ENCODE results near the gene ARMC7. TPM values are rescaled to one million over a fixed set of nuclear protein-coding genes. Genes with fewer than 3 reads are reported as not detected.
"Not testable (repeated sequence)": the region's sequence is repeated elsewhere in the genome, so short reads cannot be mapped to it uniquely, and the experiment has no call there.

ARMC7 gene
- total RNA-seq, 2 donors from 2014 or later = 20.0 to 26.6 TPM

DNA sequence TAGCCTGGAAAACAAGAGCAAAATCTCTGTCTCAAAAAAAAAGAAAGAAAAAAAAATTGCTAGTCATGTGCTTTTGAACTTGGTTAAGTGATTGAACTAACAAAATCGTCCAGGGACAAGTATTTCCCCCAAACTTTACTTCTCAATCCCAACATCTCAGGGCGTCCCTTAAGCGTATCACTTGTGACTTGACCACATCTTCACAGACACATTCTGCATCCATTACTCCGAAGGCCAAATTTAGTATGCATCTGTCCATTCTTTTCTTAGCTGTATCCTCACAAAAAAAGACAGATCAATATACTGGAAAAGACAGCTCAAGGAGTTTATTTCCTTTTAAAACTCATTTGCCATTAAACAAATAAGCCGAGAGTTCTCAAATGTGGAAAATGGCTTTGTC is 50.4 kb downstream of the ARMC7 start:
- TF ChIP-seq, protein P1, sequence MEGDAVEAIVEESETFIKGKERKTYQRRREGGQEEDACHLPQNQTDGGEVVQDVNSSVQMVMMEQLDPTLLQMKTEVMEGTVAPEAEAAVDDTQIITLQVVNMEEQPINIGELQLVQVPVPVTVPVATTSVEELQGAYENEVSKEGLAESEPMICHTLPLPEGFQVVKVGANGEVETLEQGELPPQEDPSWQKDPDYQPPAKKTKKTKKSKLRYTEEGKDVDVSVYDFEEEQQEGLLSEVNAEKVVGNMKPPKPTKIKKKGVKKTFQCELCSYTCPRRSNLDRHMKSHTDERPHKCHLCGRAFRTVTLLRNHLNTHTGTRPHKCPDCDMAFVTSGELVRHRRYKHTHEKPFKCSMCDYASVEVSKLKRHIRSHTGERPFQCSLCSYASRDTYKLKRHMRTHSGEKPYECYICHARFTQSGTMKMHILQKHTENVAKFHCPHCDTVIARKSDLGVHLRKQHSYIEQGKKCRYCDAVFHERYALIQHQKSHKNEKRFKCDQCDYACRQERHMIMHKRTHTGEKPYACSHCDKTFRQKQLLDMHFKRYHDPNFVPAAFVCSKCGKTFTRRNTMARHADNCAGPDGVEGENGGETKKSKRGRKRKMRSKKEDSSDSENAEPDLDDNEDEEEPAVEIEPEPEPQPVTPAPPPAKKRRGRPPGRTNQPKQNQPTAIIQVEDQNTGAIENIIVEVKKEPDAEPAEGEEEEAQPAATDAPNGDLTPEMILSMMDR (conservative IDR thresholded peaks at IDR 0.05) = no peak
- Histone ChIP-seq H3K4me3 (ENCODE audit: low read length) (no peak overlapping the region), H3K36me3 (ENCODE audit: control insufficient read depth, insufficient read depth, low read length) (peaks cover 25% of the 10 kb centered on the region), H3K4me1 (ENCODE audit: control insufficient read depth, insufficient read depth, low read length) (peaks cover under 1% of the 10 kb centered on the region), H3K27ac (ENCODE audit: low read depth, low read length) (no peak overlapping the region), H3K27me3 (ENCODE audit: control insufficient read depth, insufficient read depth, low read length, poor library complexity, severe bottlenecking) (no peaks in the 10 kb centered on the region), H3K9me3 (ENCODE audit: control insufficient read depth, low read length) (no peaks in the 10 kb centered on the region), H3K9ac (ENCODE audit: extremely low read depth, low read length, poor library complexity, severe bottlenecking) (no peak overlapping the region)
- no peak for DNase-seq
- Mint-ChIP-seq H3K4me3 (no peak overlapping the region), H3K9me3 (no peaks in the 10 kb centered on the region), H3K27ac (no peak overlapping the region), H3K4me1 (peaks cover 2% of the 10 kb centered on the region), H3K27me3 (ENCODE audit: insufficient read depth) (no peaks in the 10 kb centered on the region), H3K36me3 (ENCODE audit: low read depth) (peaks cover 20% of the 10 kb centered on the region)
- 92 to 93% methylated on average over 5 of the region's 5 CpGs for WGBS, 2 experiments (ENCODE audit: insufficient coverage in 1 of 2, insufficient read length in 1 of 2)

DNA sequence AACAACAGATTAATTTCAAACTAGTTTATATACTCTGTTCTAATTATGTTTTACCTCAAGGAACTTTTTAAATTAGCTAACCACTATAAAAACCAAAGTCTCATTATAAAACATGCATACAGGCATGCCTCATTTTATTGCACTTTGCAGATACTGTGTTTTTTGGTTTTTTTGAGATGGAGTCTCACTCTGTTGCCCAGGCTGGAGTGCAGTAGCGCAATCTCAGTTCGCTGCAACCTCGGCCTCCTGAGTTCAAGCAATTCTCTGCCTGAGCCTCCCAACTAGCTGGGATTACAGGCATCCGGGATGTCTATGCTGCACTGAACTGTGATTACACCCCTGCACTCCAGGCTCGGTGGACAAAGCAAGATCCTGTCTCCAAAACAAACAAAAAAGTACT is 53.3 kb downstream of the ARMC7 start:
- Mint-ChIP-seq H3K27me3 (ENCODE audit: insufficient read depth) (no peaks in the 10 kb centered on the region), H3K9me3 (no peaks in the 10 kb centered on the region), H3K27ac (no peak overlapping the region), H3K4me3 (no peak overlapping the region), H3K36me3 (ENCODE audit: low read depth) (peaks cover 36% of the 10 kb centered on the region), H3K4me1 (no peaks in the 10 kb centered on the region)
- Histone ChIP-seq H3K4me3 (ENCODE audit: low read length) (no peak overlapping the region), H3K9ac (ENCODE audit: extremely low read depth, low read length, poor library complexity, severe bottlenecking) (no peak overlapping the region), H3K9me3 (ENCODE audit: control insufficient read depth, low read length) (no peaks in the 10 kb centered on the region), H3K36me3 (ENCODE audit: control insufficient read depth, insufficient read depth, low read length) (peaks cover 36% of the 10 kb centered on the region), H3K4me1 (ENCODE audit: control insufficient read depth, insufficient read depth, low read length) (no peaks in the 10 kb centered on the region), H3K27me3 (ENCODE audit: control insufficient read depth, insufficient read depth, low read length, poor library complexity, severe bottlenecking) (no peaks in the 10 kb centered on the region), H3K27ac (ENCODE audit: low read depth, low read length) (no peak overlapping the region)
- no peak for DNase-seq
- TF ChIP-seq, protein P1 (conservative IDR thresholded peaks at IDR 0.05) = no peak
- whole genome bisulfite sequencing, 2 experiments (ENCODE audit: insufficient coverage in 1 of 2, insufficient read length in 1 of 2) = 91 to 96% methylated on average over 5 of the region's 5 CpGs

DNA sequence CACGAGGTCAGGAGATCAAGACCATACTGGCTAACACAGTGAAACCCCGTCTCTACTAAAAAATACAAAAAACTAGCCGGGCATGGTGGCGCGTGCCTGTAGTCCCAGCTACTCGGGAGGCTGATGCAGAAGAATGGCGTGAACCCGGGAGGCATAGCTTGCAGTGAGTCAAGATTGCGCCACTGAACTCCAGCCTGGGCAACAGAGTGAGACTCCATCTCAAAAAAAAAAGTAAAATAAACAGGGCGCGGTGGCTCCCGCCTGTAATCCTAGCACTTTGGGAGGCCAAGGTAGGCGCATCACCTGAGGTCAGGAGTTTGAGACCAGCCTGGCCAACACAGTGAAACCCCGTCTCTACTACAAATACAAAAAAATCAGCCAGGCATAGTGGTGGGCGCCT is 54.8 kb downstream of the ARMC7 start:
- not testable (repeated sequence) for DNase-seq; H3K9me3 ChIP-seq (ENCODE audit: control insufficient read depth, low read length); H3K9ac ChIP-seq (ENCODE audit: extremely low read depth, low read length, poor library complexity, severe bottlenecking); H3K27me3 ChIP-seq (ENCODE audit: control insufficient read depth, insufficient read depth, low read length, poor library complexity, severe bottlenecking); H3K4me3 ChIP-seq (ENCODE audit: low read length); H3K9me3 Mint-ChIP-seq; H3K27ac Mint-ChIP-seq; H3K27ac ChIP-seq (ENCODE audit: low read depth, low read length); H3K27me3 Mint-ChIP-seq (ENCODE audit: insufficient read depth); H3K4me1 Mint-ChIP-seq; H3K4me1 ChIP-seq (ENCODE audit: control insufficient read depth, insufficient read depth, low read length); H3K4me3 Mint-ChIP-seq
- H3K36me3 Mint-ChIP-seq (ENCODE audit: low read depth) = peaks cover 41% of the 10 kb centered on the region
- WGBS, 2 experiments (ENCODE audit: insufficient coverage in 1 of 2, insufficient read length in 1 of 2) = 93 to 95% methylated on average over 11 to 15 of the region's 15 CpGs
- H3K36me3 ChIP-seq (ENCODE audit: control insufficient read depth, insufficient read depth, low read length) = peaks cover 48% of the 10 kb centered on the region

DNA sequence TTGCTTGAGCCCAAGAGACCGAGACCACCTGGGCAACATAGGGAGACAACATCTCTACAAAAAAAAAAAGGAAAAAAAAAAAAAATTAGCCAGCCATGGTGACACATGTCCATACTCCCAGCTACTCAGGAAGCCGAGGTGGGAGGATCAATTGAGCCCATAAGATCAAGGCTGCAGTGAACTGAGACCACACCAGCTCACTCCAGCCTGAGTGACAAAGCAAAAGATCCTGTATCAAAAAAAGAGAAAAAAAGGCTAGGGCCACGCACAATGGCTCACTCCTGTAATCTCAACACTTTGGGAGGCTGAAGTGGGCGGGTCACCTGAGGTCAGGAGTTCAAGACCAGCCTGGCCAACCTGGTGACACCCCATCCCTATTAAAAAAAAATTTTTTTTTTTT is 59.2 kb downstream of the ARMC7 start:
- peaks cover 2% of the 10 kb centered on the region for H3K4me1 Mint-ChIP-seq
- H3K27ac ChIP-seq (ENCODE audit: low read depth, low read length) = no peak overlapping the region

More for the DNA sequence above, 59.2 kb downstream of the ARMC7 start:
- H3K27me3 ChIP-seq (ENCODE audit: control insufficient read depth, insufficient read depth, low read length, poor library complexity, severe bottlenecking) = no peaks in the 10 kb centered on the region
- no peak overlapping the region for H3K9ac ChIP-seq (ENCODE audit: extremely low read depth, low read length, poor library complexity, severe bottlenecking)
- Mint-ChIP-seq H3K4me3 (no peak overlapping the region), H3K27me3 (ENCODE audit: insufficient read depth) (no peaks in the 10 kb centered on the region), H3K36me3 (ENCODE audit: low read depth) (peaks cover 56% of the 10 kb centered on the region), H3K9me3 (no peaks in the 10 kb centered on the region), H3K27ac (no peak overlapping the region)
- 95% methylated on average over 3 of the region's 4 CpGs for WGBS, 2 experiments (ENCODE audit: insufficient coverage in 1 of 2, insufficient read length in 1 of 2)
- no peak overlapping the region for H3K4me3 ChIP-seq (ENCODE audit: low read length)
- TF ChIP-seq, protein P1 (conservative IDR thresholded peaks at IDR 0.05) = no peak
- no peak for DNase-seq
- H3K9me3 ChIP-seq (ENCODE audit: control insufficient read depth, low read length) = no peaks in the 10 kb centered on the region
- peaks cover 3% of the 10 kb centered on the region for H3K4me1 ChIP-seq (ENCODE audit: control insufficient read depth, insufficient read depth, low read length)
- peaks cover 78% of the 10 kb centered on the region for H3K36me3 ChIP-seq (ENCODE audit: control insufficient read depth, insufficient read depth, low read length)
